CD14-positive monocyte (primary cell): ENCODE data around the gene ERCC6. TPM values are rescaled to one million over a fixed set of nuclear protein-coding genes. Genes with fewer than 3 reads are reported as not detected.

ENCODE experiments used
- DNase-seq, 3 donors: peaks; one replicate each; pipeline ENCODE4 v3.0.0-alpha.2; 2011 to 2022
- H2AFZ ChIP-seq: 2 replicates; pipeline ENCODE4 v1.6.0; 2012; ENCODE audit warnings: mild to moderate bottlenecking, low read depth, low read length, inconsistent platforms; ENCODE audit not compliant: insufficient read depth, poor library complexity, severe bottlenecking
- H3K27ac ChIP-seq, 2 donors: 1 replicate in 1 of 2; 2 replicates in 1 of 2; pipeline ENCODE4 v1.5.1; 2012 to 2013; ENCODE audit warnings: low read length in 2 of 2, control low read depth in 1 of 2, inconsistent platforms in 1 of 2, low read depth in 1 of 2, mild to moderate bottlenecking in 1 of 2
- H3K27me3 ChIP-seq, 2 donors: one replicate each; pipeline versions ENCODE4 v1.6.0 to v1.6.1; 2011 to 2013; ENCODE audit warnings: low read length in 2 of 2; ENCODE audit not compliant: control insufficient read depth in 2 of 2, insufficient read depth in 2 of 2
- H3K36me3 ChIP-seq, 2 donors: replicated peaks in 1 of 2; 1 replicate in 1 of 2; 2 replicates in 1 of 2; pipeline versions ENCODE4 v1.5.1 to v1.6.1; 2012 to 2013; ENCODE audit warnings: low read length in 2 of 2, control low read depth in 1 of 2, inconsistent platforms in 1 of 2, mild to moderate bottlenecking in 1 of 2; ENCODE audit not compliant: insufficient read depth in 2 of 2, control insufficient read depth in 1 of 2
- H3K4me1 ChIP-seq, 2 donors: 1 replicate in 1 of 2; 2 replicates in 1 of 2; pipeline versions ENCODE4 v1.5.1 to v1.6.1; 2012 to 2013; ENCODE audit warnings: low read length in 2 of 2, control low read depth in 1 of 2, inconsistent platforms in 1 of 2, mild to moderate bottlenecking in 1 of 2, moderate library complexity in 1 of 2; ENCODE audit not compliant: insufficient read depth in 2 of 2, control insufficient read depth in 1 of 2
- H3K4me2 ChIP-seq: replicated peaks from 2 replicates; pipeline ENCODE3; 2012; ENCODE audit warnings: low read length, moderate library complexity, mild to moderate bottlenecking; ENCODE audit not compliant: poor library complexity, severe bottlenecking; ENCODE audit errors: extremely low read depth
- H3K4me3 ChIP-seq, 3 experiments: fragments of 200-600 bp in 1 of 3; sonication (generic) in 1 of 3; replicated peaks in 1 of 3; 1 replicate in 2 of 3; 2 replicates in 1 of 3; pipeline ENCODE4 v1.5.1; 2011 to 2013; ENCODE audit warnings: low read length in 3 of 3, mild to moderate bottlenecking in 3 of 3, control low read depth in 2 of 3, low read depth in 2 of 3, inconsistent platforms in 1 of 3, moderate library complexity in 1 of 3
- H3K79me2 ChIP-seq: 2 replicates; pipeline ENCODE4 v1.6.0; 2012; ENCODE audit warnings: mild to moderate bottlenecking, control low read depth, inconsistent platforms, low read length, moderate library complexity; ENCODE audit not compliant: insufficient read depth
- H3K9ac ChIP-seq: 2 replicates; pipeline ENCODE4 v1.6.0; 2017; ENCODE audit warnings: low read length, mild to moderate bottlenecking; ENCODE audit not compliant: insufficient read depth, poor library complexity, severe bottlenecking
- H3K9me3 ChIP-seq, 2 donors: replicated peaks in 1 of 2; 1 replicate in 1 of 2; 2 replicates in 1 of 2; pipeline versions ENCODE4 v1.5.1 to v1.6.1; 2012 to 2013; ENCODE audit warnings: low read length in 2 of 2, control low read depth in 1 of 2; ENCODE audit not compliant: control insufficient read depth in 1 of 2, insufficient read depth in 1 of 2
- H4K20me1 ChIP-seq: 2 replicates; pipeline ENCODE4 v1.6.0; 2012; ENCODE audit warnings: mild to moderate bottlenecking, low read length, control low read depth, moderate library complexity; ENCODE audit not compliant: insufficient read depth
- H3K27ac Mint-ChIP-seq, 7 donors: one replicate each; pipeline ENCODE4 v1.8.0; 2020; ENCODE audit warnings: mild to moderate bottlenecking in 7 of 7, mixed read lengths in 7 of 7, moderate library complexity in 6 of 7, inconsistent platforms in 2 of 7
- H3K27me3 Mint-ChIP-seq, 3 donors: one replicate each; pipeline ENCODE4 v1.8.0; 2021 to 2022; ENCODE audit warnings: low read depth in 3 of 3, mild to moderate bottlenecking in 3 of 3, mixed read lengths in 3 of 3, moderate library complexity in 3 of 3, inconsistent platforms in 1 of 3
- H3K36me3 Mint-ChIP-seq, 2 donors: one replicate each; pipeline ENCODE4 v1.8.0; 2020; ENCODE audit warnings: mixed read lengths in 2 of 2, inconsistent platforms in 1 of 2, mild to moderate bottlenecking in 1 of 2
- H3K4me1 Mint-ChIP-seq: one replicate; pipeline ENCODE4 v1.8.0; 2020; ENCODE audit warnings: mild to moderate bottlenecking, mixed read lengths
- H3K4me3 Mint-ChIP-seq, 2 donors: one replicate each; pipeline ENCODE4 v1.8.0; 2020; ENCODE audit warnings: mild to moderate bottlenecking in 2 of 2, mixed read lengths in 2 of 2, moderate library complexity in 1 of 2
- H3K9me3 Mint-ChIP-seq, 7 donors: one replicate each; pipeline ENCODE4 v1.8.0; 2020 to 2022; ENCODE audit warnings: mixed read lengths in 7 of 7, mild to moderate bottlenecking in 6 of 7, moderate library complexity in 6 of 7, inconsistent platforms in 2 of 7
- CTCF ChIP-seq: fragments of 200-600 bp; IDR thresholded peaks from one replicate; pipeline ENCODE4 v1.8.0; 2022; ENCODE audit warnings: antibody characterized with exemption, mild to moderate bottlenecking
- WGBS: methylation state at CpG from one replicate; pipeline ENCODE4 v1.1.5; 2013; ENCODE audit warnings: missing lambda C conversion rate; ENCODE audit not compliant: insufficient coverage; 5-methylcytosine and 5-hydroxymethylcytosine counted together
- intact Hi-C, 2 donors: fragments of 100-400 bp; cut with micrococcal nuclease; formaldehyde crosslinking; loops; one replicate each; pipeline versions ENCODE4 v1.15.0 to v1.15.1; 2023
- polyA plus RNA-seq, 3 donors: library from polyadenylated mRNA; depleted of rRNA in 1 of 3; unstranded in 2 of 3; stranded (reverse) in 1 of 3; fragments of 300-500 nt in 2 of 3; fragments of >200 nt in 1 of 3; fragmentation: Illumina TruSeq in 2 of 3; gene quantifications; 1 replicate in 2 of 3; 2 replicates in 1 of 3; pipeline ENCODE4 v1.2.3, GENCODE V29; 2012 to 2021

Gene ERCC6
- polyA plus RNA-seq, 3 donors = 5.4 to 6.2 (median 6.0) TPM

- Histone ChIP-seq H3K9me3 (no peaks in the 10 kb centered on the region), H3K27ac (no peak overlapping the region), H3K4me2 (no peak overlapping the region), H3K9ac (no peak overlapping the region), H3K4me3 (no peak overlapping the region), H4K20me1 (peaks cover 18% of the 10 kb centered on the region), H3K36me3 (peaks cover 4 to 9% of the 10 kb centered on the region in 2 donors), H3K4me1 (peaks cover 4 to 14% of the 10 kb centered on the region in 2 donors), H2AFZ (no peak overlapping the region), H3K27me3 (no peaks in the 10 kb centered on the region), H3K79me2 (no peaks in the 10 kb centered on the region)
- DNase-seq = no peak
- H3K36me3 Mint-ChIP-seq = peaks cover 27% of the 10 kb centered on the region in 2 donors
- intact Hi-C loops = no loop called here
- H3K4me1 Mint-ChIP-seq = peaks cover 15% of the 10 kb centered on the region
- H3K9me3 Mint-ChIP-seq = no peaks in the 10 kb centered on the region
- no peak for TF ChIP-seq CTCF
- peak overlapping the region in 1 of 7 donors; percentile 10 for H3K27ac Mint-ChIP-seq
- peaks cover 0 to 3% (median 2%) of the 10 kb centered on the region in 3 donors for H3K27me3 Mint-ChIP-seq
- 88% methylated on average over 1 of the region's 4 CpGs for WGBS
- H3K4me3 Mint-ChIP-seq = no peak overlapping the region
These were observed 29.1 kb downstream of the ERCC6 start for GRCh38 chr10:49509771-49510303.

- H3K9me3 Mint-ChIP-seq = no peaks in the 10 kb centered on the region
- peaks cover 0 to 3% (median 2%) of the 10 kb centered on the region in 3 donors for H3K27me3 Mint-ChIP-seq
- no peak overlapping the region for H3K4me3 ChIP-seq
- no peak overlapping the region for H3K27ac ChIP-seq
- intact Hi-C loops = no loop called here
- no peaks in the 10 kb centered on the region for H3K79me2 ChIP-seq
- no peak overlapping the region for H3K27ac Mint-ChIP-seq
- 6% methylated on average over 2 of the region's 4 CpGs for WGBS
- peaks cover 4 to 14% of the 10 kb centered on the region in 2 donors for H3K4me1 ChIP-seq
- peaks cover 14% of the 10 kb centered on the region for H3K4me1 Mint-ChIP-seq
- no peak overlapping the region for H3K9ac ChIP-seq
- no peaks in the 10 kb centered on the region for H3K9me3 ChIP-seq
- TF ChIP-seq CTCF = no peak
- peaks cover 18% of the 10 kb centered on the region for H4K20me1 ChIP-seq
- H3K36me3 ChIP-seq = peaks cover 3 to 13% of the 10 kb centered on the region in 2 donors
- H2AFZ ChIP-seq = no peak overlapping the region
- peaks cover 24 to 32% of the 10 kb centered on the region in 2 donors for H3K36me3 Mint-ChIP-seq
- H3K4me2 ChIP-seq = no peak overlapping the region
- no peak overlapping the region for H3K4me3 Mint-ChIP-seq
- H3K27me3 ChIP-seq = no peaks in the 10 kb centered on the region
- no peak for DNase-seq
These were observed 30.3 kb downstream of the ERCC6 start for GRCh38 chr10:49508654-49509053.
